ENCODE measurements around the gene MRPS12.

DNA sequence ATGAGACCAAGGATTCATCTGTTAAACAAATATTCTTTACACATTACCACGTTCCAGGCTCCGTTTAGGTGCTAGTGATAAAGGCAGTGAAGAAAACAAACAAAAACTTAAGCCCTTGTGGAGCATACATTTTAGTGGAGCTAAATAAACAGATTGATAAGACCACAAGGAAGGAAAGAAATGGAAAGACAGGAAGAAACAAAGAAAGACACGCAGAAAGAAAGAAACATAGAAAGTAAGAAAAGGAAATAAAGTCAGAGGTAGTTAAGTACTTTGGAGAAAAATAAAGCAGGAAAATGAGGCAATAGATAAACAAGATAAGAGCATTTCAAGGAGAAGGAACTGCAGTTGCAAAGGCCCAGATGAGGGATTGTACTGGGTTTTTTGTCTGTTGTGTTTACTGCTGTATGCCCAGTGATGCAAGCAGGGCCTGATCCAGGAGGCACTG lies 30.0 kb upstream of the MRPS12 start:
- TF ChIP-seq, protein P1, sequence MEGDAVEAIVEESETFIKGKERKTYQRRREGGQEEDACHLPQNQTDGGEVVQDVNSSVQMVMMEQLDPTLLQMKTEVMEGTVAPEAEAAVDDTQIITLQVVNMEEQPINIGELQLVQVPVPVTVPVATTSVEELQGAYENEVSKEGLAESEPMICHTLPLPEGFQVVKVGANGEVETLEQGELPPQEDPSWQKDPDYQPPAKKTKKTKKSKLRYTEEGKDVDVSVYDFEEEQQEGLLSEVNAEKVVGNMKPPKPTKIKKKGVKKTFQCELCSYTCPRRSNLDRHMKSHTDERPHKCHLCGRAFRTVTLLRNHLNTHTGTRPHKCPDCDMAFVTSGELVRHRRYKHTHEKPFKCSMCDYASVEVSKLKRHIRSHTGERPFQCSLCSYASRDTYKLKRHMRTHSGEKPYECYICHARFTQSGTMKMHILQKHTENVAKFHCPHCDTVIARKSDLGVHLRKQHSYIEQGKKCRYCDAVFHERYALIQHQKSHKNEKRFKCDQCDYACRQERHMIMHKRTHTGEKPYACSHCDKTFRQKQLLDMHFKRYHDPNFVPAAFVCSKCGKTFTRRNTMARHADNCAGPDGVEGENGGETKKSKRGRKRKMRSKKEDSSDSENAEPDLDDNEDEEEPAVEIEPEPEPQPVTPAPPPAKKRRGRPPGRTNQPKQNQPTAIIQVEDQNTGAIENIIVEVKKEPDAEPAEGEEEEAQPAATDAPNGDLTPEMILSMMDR (IDR thresholded peaks at IDR 0.05): no peak
- no peak for TF ChIP-seq POLR2AphosphoS5 (IDR thresholded peaks at IDR 0.05)
- TF ChIP-seq POLR2A (IDR thresholded peaks at IDR 0.05): no peak
- no peak for TF ChIP-seq EP300 (IDR thresholded peaks at IDR 0.05)

All from upper lobe of left lung (tissue), 4 donors.